ENCODE measurements around the gene DEAF1. TPM values are rescaled to one million over a fixed set of nuclear protein-coding genes. Genes with fewer than 3 reads are reported as not detected.

The DEAF1 gene
- total and polyA plus RNA-seq, 2 of the 13 experiments (the other 11 are each of a cell fraction or from before 2014, with no cell fraction given): 22.3 to 29.6 TPM

- DNase-seq (ENCODE audit: low spot score) (no peak), ATAC-seq (no peak), FAIRE-seq (no peak)
- Histone ChIP-seq H3K27ac (ENCODE audit: extremely low read length, insufficient read depth, low read length) (no peak within 1 kb of the TSS), H3K9ac (ENCODE audit: insufficient read depth, low read depth, low read length) (no peak within 1 kb of the TSS), H3K4me3 (replicated peaks in 1 of 3; ENCODE audit: insufficient read depth in 1 of 3, low read depth in 2 of 3, low read length in 3 of 3) (no peak within 1 kb of the TSS), H3K36me3 (replicated peaks in 1 of 2; ENCODE audit: control insufficient read depth in 1 of 2, insufficient read depth in 2 of 2, low read length in 2 of 2) (peaks cover 0 to 4% of the 10 kb centered on the region in 2 experiments; a peak in 2 of 5 replicates), H4K20me1 (ENCODE audit: insufficient read depth, low read length) (peaks cover 18% of the 10 kb centered on the region; the same call in 1 of the 2 replicates), H3K9me3 (ENCODE audit: low read length) (no peaks in the 10 kb centered on the region), H3K4me2 (ENCODE audit: low read depth, low read length) (no peak within 1 kb of the TSS), H3K4me1 (ENCODE audit: insufficient read depth, low read length) (peaks cover 31% of the 10 kb centered on the region), H2AFZ (ENCODE audit: low read length) (no peak within 1 kb of the TSS), H3K27me3 (ENCODE audit: control insufficient read depth in 1 of 2, insufficient read depth in 2 of 2, low read length in 2 of 2) (no peaks in the 10 kb centered on the region), H3K79me2 (ENCODE audit: insufficient read depth, low read length) (no peaks in the 10 kb centered on the region)
- ChIA-PET CTCF (ENCODE audit: low intra/inter-chr PET ratio, low total read pairs) (no interaction called here), POLR2A (interaction anchor here (1.2 kb wide), 1 partner anchor 39 kb away, joined by 4 read pairs; no protein-coding TSS in a partner anchor)
- TF ChIP-seq NFYB (CRISPR knock-in tag; IDR thresholded peaks at IDR 0.05) (no peak), HNRNPK (IDR thresholded peaks at IDR 0.05; ENCODE audit: low read depth, low read length, poor library complexity, severe bottlenecking) (peak; percentile 4), ZNF720 (CRISPR knock-in tag; IDR thresholded peaks at IDR 0.05) (no peak), ZNF451 (CRISPR knock-in tag; IDR thresholded peaks at IDR 0.05) (no peak), FOXP4 (CRISPR knock-in tag; IDR thresholded peaks at IDR 0.05) (no peak)
- 98% methylated on average over 13 of the region's 72 CpGs for WGBS (ENCODE audit: low lambda C conversion rate)
- intact Hi-C loops (cut with micrococcal nuclease; ENCODE audit: unreplicated experiment): no loop called here
- in situ Hi-C loops (cut with HindIII; ENCODE audit: extremely low pct_ligation_motif_present, low pct_unique_long_range_greater_than_20kb): loop anchor here (10.0 kb wide), 1 partner anchor 72 kb away; no protein-coding TSS in a partner anchor
- no TSS peak for BruUV-seq (replicated peaks)
Measured at GRCh38 chr11:626475-627307, 68.3 kb downstream of the DEAF1 start, which contains the start of gene SCT. Gene SCT, minus strand, starts transcription at chr11:627181. Its CDS starts 38 bp downstream, at chr11:627143.
